ENCODE results near the gene CFAP141.

DNA sequence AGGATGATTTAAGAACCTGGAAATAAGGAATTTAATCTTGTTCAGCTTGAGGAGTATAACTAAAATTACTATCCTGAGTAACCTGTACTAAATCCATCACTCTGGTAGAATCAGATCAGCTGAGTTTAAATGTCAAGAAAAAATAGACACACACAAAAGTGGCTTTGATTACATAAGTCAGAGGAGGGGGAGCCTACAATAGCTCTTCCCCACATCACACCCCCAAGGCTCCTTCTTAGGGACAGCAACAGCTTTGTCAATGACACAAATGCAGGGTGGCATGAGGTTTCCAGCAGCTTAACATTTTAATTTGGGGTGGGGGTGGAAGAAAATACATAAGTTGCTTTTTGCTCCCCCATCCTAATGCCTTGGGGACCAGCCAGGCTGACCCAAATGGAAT, 38.7 kb downstream of the CFAP141 start:
- TF ChIP-seq TAF1 (IDR thresholded peaks at IDR 0.05; ENCODE audit: borderline replicate concordance, insufficient read depth, low read length) (no peak), SIN3A (IDR thresholded peaks at IDR 0.05; ENCODE audit: borderline replicate concordance, insufficient read depth, low read length) (no peak)

All from PFSK-1 (cell line).